Measurements from ENCODE around the gene CNDP2. TPM values are rescaled to one million over a fixed set of nuclear protein-coding genes. Genes with fewer than 3 reads are reported as not detected.

CNDP2 gene
- total RNA-seq, result 71.0 TPM
- long read RNA-seq, full-length matches to known transcripts, result 137 of 163 reads
- long read RNA-seq, partial matches to known transcripts, result 17 of 163 reads
- long read RNA-seq, other reads (novel, unspliced or antisense), result 9 of 163 reads

- Histone ChIP-seq H3K27ac (replicated peaks) (peak within 1 kb of the TSS; percentile 95), H3K9me3 (replicated peaks) (no peaks in the 10 kb centered on the region), H3K4me1 (peaks cover 64% of the 10 kb centered on the region), H3K36me3 (peaks cover 4% of the 10 kb centered on the region), H3K4me3 (peak within 1 kb of the TSS; percentile 87), H3K27me3 (ENCODE audit: low read depth) (no peaks in the 10 kb centered on the region)
- intact Hi-C loops (cut with micrococcal nuclease), result loop anchor here (5.0 kb wide), 1 partner anchor 56 kb away; no protein-coding TSS in a partner anchor
- DNase-seq, result peak; percentile 100
- no peak for TF ChIP-seq CTCF (IDR thresholded peaks at IDR 0.05; ENCODE audit: borderline replicate concordance)
These were observed at the start of gene CNDP2 for GRCh38 chr18:74495581-74496507. Gene CNDP2, plus strand, starts transcription at chr18:74496363. Its CDS starts 3,611 bp downstream, at chr18:74499974.

GRCh38 chr18:74446631-74447403 lies 49.3 kb upstream of the CNDP2 start:
- Histone ChIP-seq H3K27me3 (ENCODE audit: low read depth) (no peaks in the 10 kb centered on the region), H3K4me3 (no peak overlapping the region), H3K36me3 (peaks cover 17% of the 10 kb centered on the region), H3K4me1 (peaks cover 28% of the 10 kb centered on the region), H3K27ac (replicated peaks) (no peak overlapping the region), H3K9me3 (replicated peaks) (no peaks in the 10 kb centered on the region)
- TF ChIP-seq CTCF (IDR thresholded peaks at IDR 0.05; ENCODE audit: borderline replicate concordance), result no peak
- intact Hi-C loops (cut with micrococcal nuclease), result no loop called here
- no peak for DNase-seq

- no peaks in the 10 kb centered on the region for H3K27me3 ChIP-seq (ENCODE audit: low read depth)
- no peak for TF ChIP-seq CTCF (IDR thresholded peaks at IDR 0.05; ENCODE audit: borderline replicate concordance)
- H3K36me3 ChIP-seq, result peaks cover 15% of the 10 kb centered on the region
- peaks cover 36% of the 10 kb centered on the region for H3K4me1 ChIP-seq
- DNase-seq, result no peak
- intact Hi-C loops (cut with micrococcal nuclease), result no loop called here
- H3K9me3 ChIP-seq (replicated peaks), result no peaks in the 10 kb centered on the region
- H3K27ac ChIP-seq (replicated peaks), result no peak overlapping the region
- H3K4me3 ChIP-seq, result no peak overlapping the region
These were observed 48.6 kb upstream of the CNDP2 start for GRCh38 chr18:74447404-74448152.

- peak overlapping the region; percentile 94 for H3K27ac ChIP-seq (replicated peaks)
- DNase-seq, result peak; percentile 40
- peaks cover 10% of the 10 kb centered on the region for H3K27me3 ChIP-seq (ENCODE audit: low read depth)
- H3K36me3 ChIP-seq, result peaks cover 10% of the 10 kb centered on the region
- no peak for TF ChIP-seq CTCF (IDR thresholded peaks at IDR 0.05; ENCODE audit: borderline replicate concordance)
- peaks cover 67% of the 10 kb centered on the region for H3K4me1 ChIP-seq
- no peaks in the 10 kb centered on the region for H3K9me3 ChIP-seq (replicated peaks)
- intact Hi-C loops (cut with micrococcal nuclease), result no loop called here
- no peak overlapping the region for H3K4me3 ChIP-seq
These were observed 45.5 kb upstream of the CNDP2 start for GRCh38 chr18:74450626-74451025.

GRCh38 chr18:74451148-74451547 lies 45.0 kb upstream of the CNDP2 start:
- no peak for DNase-seq
- H3K4me1 ChIP-seq, result peaks cover 72% of the 10 kb centered on the region
- intact Hi-C loops (cut with micrococcal nuclease), result no loop called here
- peaks cover 13% of the 10 kb centered on the region for H3K27me3 ChIP-seq (ENCODE audit: low read depth)
- peak overlapping the region; percentile 94 for H3K27ac ChIP-seq (replicated peaks)
- no peaks in the 10 kb centered on the region for H3K9me3 ChIP-seq (replicated peaks)
- no peak overlapping the region for H3K4me3 ChIP-seq
- no peak for TF ChIP-seq CTCF (IDR thresholded peaks at IDR 0.05; ENCODE audit: borderline replicate concordance)
- peaks cover 6% of the 10 kb centered on the region for H3K36me3 ChIP-seq
